Measurements from ENCODE around the gene VEGFD. TPM values are rescaled to one million over a fixed set of nuclear protein-coding genes. Genes with fewer than 3 reads are reported as not detected.

Gene VEGFD
- total RNA-seq, 1 donor from 2014 or later, result 0.28 TPM

GRCh38 chrX:15366506-15367352, 17.5 kb downstream of the VEGFD start:
- ATAC-seq, result no peak

GRCh38 chrX:15359701-15360100, 24.5 kb downstream of the VEGFD start:
- no peak for DNase-seq (ENCODE audit: low spot score)
- no peak for ATAC-seq

More at GRCh38 chrX:15366506-15367352, 17.5 kb downstream of the VEGFD start:
- DNase-seq (ENCODE audit: low spot score), result no peak

- ATAC-seq (no peak), DNase-seq (ENCODE audit: low spot score) (no peak)
Observed at GRCh38 chrX:15358533-15358932, 25.7 kb downstream of the VEGFD start.

- DNase-seq (ENCODE audit: low spot score) (no peak), ATAC-seq (peak; percentile 38)
Observed at GRCh38 chrX:15356444-15356843, 27.8 kb downstream of the VEGFD start.

GRCh38 chrX:15350329-15350996, 33.8 kb downstream of the VEGFD start:
- DNase-seq (ENCODE audit: low spot score), result no peak
- no peak for ATAC-seq

- ATAC-seq, result peak; percentile 88
- no peak for DNase-seq (ENCODE audit: low spot score)
Observed at GRCh38 chrX:15349046-15349445, 35.2 kb downstream of the VEGFD start.

GRCh38 chrX:15345976-15346375, 38.2 kb downstream of the VEGFD start:
- DNase-seq (ENCODE audit: low spot score) (no peak), ATAC-seq (no peak)

GRCh38 chrX:15344106-15344505, 40.1 kb downstream of the VEGFD start:
- no peak for ATAC-seq
- no peak for DNase-seq (ENCODE audit: low spot score)

GRCh38 chrX:15343075-15343476, 41.1 kb downstream of the VEGFD start:
- ATAC-seq, result peak; percentile 64
- no peak for DNase-seq (ENCODE audit: low spot score)

GRCh38 chrX:15340867-15341266, 43.3 kb downstream of the VEGFD start:
- DNase-seq (ENCODE audit: low spot score), result no peak
- ATAC-seq, result no peak

GRCh38 chrX:15336023-15336413, 48.2 kb downstream of the VEGFD start:
- DNase-seq (ENCODE audit: low spot score) (no peak), ATAC-seq (no peak)

GRCh38 chrX:15335135-15336022, 48.8 kb downstream of the VEGFD start, which contains the start of gene PIGA:
PIGA (minus strand) TSS chrX:15335523; CDS start chrX:15331930, 3,593 bp downstream.
- peak; percentile 99 for ATAC-seq
- peak; percentile 96 for DNase-seq (ENCODE audit: low spot score)

- no peak for DNase-seq (ENCODE audit: low spot score)
- no peak for ATAC-seq
Observed at GRCh38 chrX:15334561-15334960, 49.7 kb downstream of the VEGFD start.

GRCh38 chrX:15328821-15329220, 55.4 kb downstream of the VEGFD start:
- DNase-seq (ENCODE audit: low spot score), result no peak
- no peak for ATAC-seq

GRCh38 chrX:15328131-15328530, 56.1 kb downstream of the VEGFD start:
- DNase-seq (ENCODE audit: low spot score) (no peak), ATAC-seq (no peak)

GRCh38 chrX:15322472-15322871, 61.7 kb downstream of the VEGFD start:
- ATAC-seq (no peak), DNase-seq (ENCODE audit: low spot score) (no peak)

- ATAC-seq (no peak), DNase-seq (ENCODE audit: low spot score) (no peak)
Observed at GRCh38 chrX:15322072-15322471, 62.1 kb downstream of the VEGFD start.

GRCh38 chrX:15321447-15321846, 62.8 kb downstream of the VEGFD start:
- no peak for ATAC-seq
- DNase-seq (ENCODE audit: low spot score), result no peak

GRCh38 chrX:15320297-15320696, 63.9 kb downstream of the VEGFD start:
- DNase-seq (ENCODE audit: low spot score) (no peak), ATAC-seq (no peak)

GRCh38 chrX:15319075-15319474, 65.1 kb downstream of the VEGFD start:
- ATAC-seq, result no peak

GRCh38 chrX:15315509-15315908, 68.7 kb downstream of the VEGFD start, which contains the start of gene ASB11:
ASB11 (minus strand) TSS chrX:15315640; CDS start chrX:15315605, 35 bp downstream.
- no peak for DNase-seq (ENCODE audit: low spot score)
- no peak for ATAC-seq

More at GRCh38 chrX:15319075-15319474, 65.1 kb downstream of the VEGFD start:
- no peak for DNase-seq (ENCODE audit: low spot score)
